ENCODE measurements around the gene KRT35.

Gene KRT35

GRCh38 chr17:41504246-41504977 is 23.5 kb upstream of the KRT35 start:
- H3K4me3 ChIP-seq (ENCODE audit: low read depth, low read length) = no peak overlapping the region
- no peak for DNase-seq (ENCODE audit: low read depth)
- TF ChIP-seq CTCF (IDR thresholded peaks at IDR 0.05; ENCODE audit: insufficient read depth, low read depth, low read length, missing control alignments) = no peak

GRCh38 chr17:41503202-41503601 is 22.3 kb upstream of the KRT35 start:
- DNase-seq (ENCODE audit: low read depth) = no peak
- TF ChIP-seq CTCF (IDR thresholded peaks at IDR 0.05; ENCODE audit: insufficient read depth, low read depth, low read length, missing control alignments) = no peak
- no peak overlapping the region for H3K4me3 ChIP-seq (ENCODE audit: low read depth, low read length)

- H3K4me3 ChIP-seq (ENCODE audit: low read depth, low read length) = no peak overlapping the region
- no peak for DNase-seq (ENCODE audit: low read depth)
- no peak for TF ChIP-seq CTCF (IDR thresholded peaks at IDR 0.05; ENCODE audit: insufficient read depth, low read depth, low read length, missing control alignments)
These were observed 19.4 kb upstream of the KRT35 start for GRCh38 chr17:41500131-41500911.

GRCh38 chr17:41499714-41500113 is 18.8 kb upstream of the KRT35 start:
- no peak for DNase-seq (ENCODE audit: low read depth)
- no peak overlapping the region for H3K4me3 ChIP-seq (ENCODE audit: low read depth, low read length)
- no peak for TF ChIP-seq CTCF (IDR thresholded peaks at IDR 0.05; ENCODE audit: insufficient read depth, low read depth, low read length, missing control alignments)

- no peak overlapping the region for H3K4me3 ChIP-seq (ENCODE audit: low read depth, low read length)
- TF ChIP-seq CTCF (IDR thresholded peaks at IDR 0.05; ENCODE audit: insufficient read depth, low read depth, low read length, missing control alignments) = no peak
- DNase-seq (ENCODE audit: low read depth) = no peak
These were observed 17.3 kb upstream of the KRT35 start for GRCh38 chr17:41498276-41498675.

GRCh38 chr17:41496803-41497484 is 16.0 kb upstream of the KRT35 start:
- DNase-seq (ENCODE audit: low read depth) = peak; percentile 77
- no peak overlapping the region for H3K4me3 ChIP-seq (ENCODE audit: low read depth, low read length)
- peak; percentile 54 for TF ChIP-seq CTCF (IDR thresholded peaks at IDR 0.05; ENCODE audit: insufficient read depth, low read depth, low read length, missing control alignments)

Data from GM12865 (cell line).